RWPE1 (cell line): ENCODE measurements around the gene NRG3.
"Not testable (repeated sequence)": the region's sequence is repeated elsewhere in the genome, so short reads cannot be mapped to it uniquely, and the experiment has no call there.

Experiments
- CTCF ChIA-PET: fragments of 350-600 bp; sonication (Branson Sonifier 250); formaldehyde crosslinking; extraction: SDS; loops from one replicate; lab custom pipeline; 2021; lab: Yijun Ruan, JAX
- POLR2A ChIA-PET: fragments of 400-600 bp; formaldehyde crosslinking; extraction: SDS; loops from one replicate; lab custom pipeline; 2020; ENCODE audit warnings: antibody characterized with exemption; ENCODE audit not compliant: low non-redundant PET; lab: Yijun Ruan, JAX
- DNase-seq: peaks from one replicate; pipeline ENCODE4 v3.0.0; 2012; ENCODE audit warnings: low spot score
- H3K27ac ChIP-seq: fragments of 450-650 bp; 2 replicates; pipeline ENCODE4 v1.5.1; 2017
- TF ChIP-seq, protein P1 (sequence below): fragments of 450-650 bp; conservative IDR thresholded peaks from 2 replicates; pipeline ENCODE4 v1.5.1; 2017; ENCODE audit warnings: low read depth, mild to moderate bottlenecking

Gene NRG3

GRCh38 chr10:82027711-82028110 is 152.7 kb downstream of the NRG3 start:
- ChIA-PET POLR2A (no interaction called here), CTCF (no interaction called here)
- TF ChIP-seq, protein P1, sequence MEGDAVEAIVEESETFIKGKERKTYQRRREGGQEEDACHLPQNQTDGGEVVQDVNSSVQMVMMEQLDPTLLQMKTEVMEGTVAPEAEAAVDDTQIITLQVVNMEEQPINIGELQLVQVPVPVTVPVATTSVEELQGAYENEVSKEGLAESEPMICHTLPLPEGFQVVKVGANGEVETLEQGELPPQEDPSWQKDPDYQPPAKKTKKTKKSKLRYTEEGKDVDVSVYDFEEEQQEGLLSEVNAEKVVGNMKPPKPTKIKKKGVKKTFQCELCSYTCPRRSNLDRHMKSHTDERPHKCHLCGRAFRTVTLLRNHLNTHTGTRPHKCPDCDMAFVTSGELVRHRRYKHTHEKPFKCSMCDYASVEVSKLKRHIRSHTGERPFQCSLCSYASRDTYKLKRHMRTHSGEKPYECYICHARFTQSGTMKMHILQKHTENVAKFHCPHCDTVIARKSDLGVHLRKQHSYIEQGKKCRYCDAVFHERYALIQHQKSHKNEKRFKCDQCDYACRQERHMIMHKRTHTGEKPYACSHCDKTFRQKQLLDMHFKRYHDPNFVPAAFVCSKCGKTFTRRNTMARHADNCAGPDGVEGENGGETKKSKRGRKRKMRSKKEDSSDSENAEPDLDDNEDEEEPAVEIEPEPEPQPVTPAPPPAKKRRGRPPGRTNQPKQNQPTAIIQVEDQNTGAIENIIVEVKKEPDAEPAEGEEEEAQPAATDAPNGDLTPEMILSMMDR = no peak
- no peak for DNase-seq
- H3K27ac ChIP-seq = no peak overlapping the region

GRCh38 chr10:82037076-82037475 is 162.1 kb downstream of the NRG3 start:
- DNase-seq = no peak
- ChIA-PET POLR2A (no interaction called here), CTCF (no interaction called here)
- no peak overlapping the region for H3K27ac ChIP-seq
- TF ChIP-seq, protein P1 = no peak

GRCh38 chr10:82038587-82038986 is 163.6 kb downstream of the NRG3 start:
- ChIA-PET POLR2A (no interaction called here), CTCF (interaction anchor here (0.6 kb wide), 1 partner anchor 22 kb away, joined by 3 read pairs; no protein-coding TSS in a partner anchor)
- TF ChIP-seq, protein P1 = no peak
- DNase-seq = no peak
- no peak overlapping the region for H3K27ac ChIP-seq

DNA sequence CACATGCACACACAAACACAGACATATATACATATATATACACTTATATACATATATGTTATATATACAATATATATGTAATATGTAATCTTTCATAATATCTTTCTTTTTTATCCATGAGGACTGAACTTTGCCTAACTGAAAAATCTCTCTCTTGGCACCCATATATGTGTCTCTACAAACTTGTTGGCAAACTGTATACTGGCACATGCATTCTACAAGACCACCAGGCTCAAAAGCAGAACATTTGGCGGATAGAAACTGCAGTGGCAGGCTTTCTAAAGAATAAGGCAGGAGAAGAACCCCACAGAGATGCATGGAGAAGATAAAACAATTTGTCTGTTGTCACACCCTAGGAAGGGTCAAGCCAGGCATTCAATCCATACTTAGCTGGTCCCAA is 165.3 kb downstream of the NRG3 start:
- CTCF ChIA-PET = no interaction called here
- POLR2A ChIA-PET = no interaction called here
- TF ChIP-seq, protein P1 = no peak
- DNase-seq = no peak
- no peak overlapping the region for H3K27ac ChIP-seq

GRCh38 chr10:82041018-82041417 is 166.0 kb downstream of the NRG3 start:
- no peak for DNase-seq
- TF ChIP-seq, protein P1 = no peak
- POLR2A ChIA-PET = no interaction called here
- CTCF ChIA-PET = no interaction called here
- H3K27ac ChIP-seq = no peak overlapping the region

GRCh38 chr10:82056391-82056790 is 181.4 kb downstream of the NRG3 start:
- TF ChIP-seq, protein P1 = no peak
- ChIA-PET CTCF (no interaction called here), POLR2A (no interaction called here)
- no peak for DNase-seq
- no peak overlapping the region for H3K27ac ChIP-seq

GRCh38 chr10:82067192-82067591 is 192.2 kb downstream of the NRG3 start:
- POLR2A ChIA-PET, H3K27ac ChIP-seq, CTCF ChIA-PET, DNase-seq: not testable (repeated sequence)
